Stimulated activated CD8-positive, alpha-beta memory T cell treated with anti-CD3 and anti-CD28 coated beads, Interleukin-4, amount 100 ng/mL, for 24 hours (primary cell): Measurements from ENCODE around the gene NRIP2.
A peak's percentile ranks its signal among the peaks of the same experiment; 100 is the strongest.

Experiments used
- DNase-seq: peaks from one replicate; pipeline ENCODE4 v3.0.0-alpha.2; 2020; ENCODE audit warnings: low read depth

NRIP2 gene

GRCh38 chr12:2804393-2805142 lies 30.3 kb downstream of the NRIP2 start:
- DNase-seq: no peak

- DNase-seq: no peak
These were observed 31.0 kb downstream of the NRIP2 start for GRCh38 chr12:2803635-2804392.

- no peak for DNase-seq
These were observed 33.6 kb downstream of the NRIP2 start for GRCh38 chr12:2801044-2801783.

GRCh38 chr12:2800046-2800570 lies 34.7 kb downstream of the NRIP2 start:
- DNase-seq: no peak

GRCh38 chr12:2797721-2798418 lies 37.0 kb downstream of the NRIP2 start:
- DNase-seq: no peak

- DNase-seq: no peak
These were observed 38.6 kb downstream of the NRIP2 start for GRCh38 chr12:2796187-2796666.

- peak; percentile 62 for DNase-seq
These were observed 39.3 kb downstream of the NRIP2 start for GRCh38 chr12:2795291-2796186.

- DNase-seq: peak; percentile 86
These were observed 40.0 kb downstream of the NRIP2 start, which contains the start of gene FKBP4 for GRCh38 chr12:2794736-2795289. TSS of gene FKBP4 (plus strand) at chr12:2794970. CDS start at chr12:2795140, 170 bp downstream.

GRCh38 chr12:2794191-2794735 lies 40.6 kb downstream of the NRIP2 start:
- DNase-seq: peak; percentile 16

GRCh38 chr12:2793561-2793960 lies 41.3 kb downstream of the NRIP2 start:
- no peak for DNase-seq

GRCh38 chr12:2792671-2793500 lies 41.9 kb downstream of the NRIP2 start:
- DNase-seq: no peak

- no peak for DNase-seq
These were observed 43.7 kb downstream of the NRIP2 start for GRCh38 chr12:2791089-2791488.

- DNase-seq: no peak
These were observed 49.8 kb downstream of the NRIP2 start for GRCh38 chr12:2785017-2785416.

GRCh38 chr12:2783936-2784600 lies 50.8 kb downstream of the NRIP2 start:
- peak; percentile 21 for DNase-seq

GRCh38 chr12:2779281-2779680 lies 55.6 kb downstream of the NRIP2 start:
- no peak for DNase-seq

- DNase-seq: no peak
These were observed 58.6 kb downstream of the NRIP2 start for GRCh38 chr12:2776129-2776806.

GRCh38 chr12:2775431-2775830 lies 59.4 kb downstream of the NRIP2 start:
- DNase-seq: no peak
